Left ventricle myocardium superior (tissue), 1 donor: ENCODE results near the gene MERTK. TPM values are rescaled to one million over a fixed set of nuclear protein-coding genes. Genes with fewer than 3 reads are reported as not detected.
"Not testable (repeated sequence)": the region's sequence is repeated elsewhere in the genome, so short reads cannot be mapped to it uniquely, and the experiment has no call there.

Source experiments
- ATAC-seq: fragments of 200-7000 bp; cut with Tn5 transposase; one replicate; pipeline ENCODE4 v1.9.1; 2020; ENCODE audit warnings: mild to moderate bottlenecking, moderate library complexity
- DNase-seq: peaks from one replicate; pipeline ENCODE4 v3.0.0-alpha.2; 2020
- intact Hi-C: fragments of 100-400 bp; cut with micrococcal nuclease; formaldehyde crosslinking; loops from one replicate; pipeline ENCODE4 v1.11.0; 2022
- long read RNA-seq: library from polyadenylated mRNA; unstranded; transcript quantifications from one replicate; pipeline ENCODE4 v2.0.0, GENCODE V29; 2021
- total RNA-seq: library from RNA; stranded (reverse); fragmentation: NEBNext Ultra II Directional; extraction: Animal tissue kit (Norgen Biotek cat#: 25700); gene quantifications from one replicate; pipeline ENCODE4 v1.2.1, GENCODE V29; 2021
- donor health status: DM: no; HTN: yes; CAD: no; lungs with severe emphysema.

The MERTK gene
- 5.0 TPM for total RNA-seq
- long read RNA-seq, partial matches to known transcripts: 1 of 3 reads
- long read RNA-seq, other reads (novel, unspliced or antisense): 2 of 3 reads

DNA sequence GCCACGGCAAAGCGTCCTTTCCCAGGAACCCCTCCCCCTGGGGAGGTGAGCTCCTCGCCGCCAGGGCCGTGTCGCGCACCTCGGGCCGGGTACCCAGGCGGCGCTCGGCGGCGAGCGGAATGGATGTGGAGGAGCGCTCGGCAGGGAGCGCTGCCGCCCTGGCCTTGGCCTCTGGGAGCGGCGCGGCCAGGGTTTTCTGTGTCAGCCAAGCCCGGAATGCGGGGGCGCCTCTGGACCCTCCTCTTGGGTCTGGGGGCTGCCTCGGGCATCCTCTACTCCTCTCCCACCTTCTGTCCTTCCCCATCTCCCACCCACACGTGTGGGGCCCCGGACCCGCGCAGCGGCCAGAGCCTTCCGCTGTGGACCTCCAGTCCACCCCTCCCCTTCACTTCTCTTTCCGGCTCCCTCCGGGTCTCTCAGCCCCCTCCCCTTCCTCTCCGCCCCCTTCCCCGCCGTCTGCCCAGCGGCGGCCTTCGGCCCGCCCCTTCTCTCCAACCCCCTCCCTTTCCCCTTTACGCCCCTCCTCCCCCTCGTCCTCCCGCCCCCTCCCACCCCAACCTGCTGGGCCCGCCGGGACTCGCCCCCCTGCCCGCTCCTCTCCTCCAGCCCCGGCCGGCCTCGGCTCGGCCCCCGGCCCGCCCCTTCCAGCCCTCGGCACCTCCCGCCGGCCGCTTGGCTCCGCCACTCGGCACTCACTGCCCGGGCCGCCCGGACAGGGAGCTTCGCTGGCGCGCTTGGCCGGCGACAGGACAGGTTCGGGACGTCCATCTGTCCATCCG, at the start of gene MERTK:
Gene MERTK, plus strand, starts transcription at position 684 of the 779 bp plus-strand sequence. CDS start 129 bp downstream, outside the sequence.
- ATAC-seq (peak; percentile 94), DNase-seq (peak; percentile 94)
- intact Hi-C loops: no loop called here

DNA sequence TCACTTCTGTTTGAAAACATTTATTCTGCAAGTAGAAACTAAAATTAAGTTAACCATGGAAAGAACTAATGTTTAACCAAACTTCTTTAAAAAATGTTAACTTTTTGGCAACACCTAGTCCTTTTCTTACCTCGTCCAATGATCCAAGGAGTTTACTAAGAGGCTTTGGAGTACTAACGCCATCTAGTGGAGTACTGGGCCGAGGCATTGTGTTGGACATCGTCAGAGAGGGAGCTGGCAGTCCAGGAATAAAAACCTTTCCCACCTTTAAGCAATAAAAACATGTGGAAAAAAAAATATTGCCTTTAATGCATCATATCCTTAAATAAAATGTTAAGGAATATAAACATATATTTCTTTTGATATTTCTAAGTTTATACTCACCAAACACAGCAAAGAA, 47.8 kb upstream of the MERTK start:
- DNase-seq, intact Hi-C loops: not testable (repeated sequence)

DNA sequence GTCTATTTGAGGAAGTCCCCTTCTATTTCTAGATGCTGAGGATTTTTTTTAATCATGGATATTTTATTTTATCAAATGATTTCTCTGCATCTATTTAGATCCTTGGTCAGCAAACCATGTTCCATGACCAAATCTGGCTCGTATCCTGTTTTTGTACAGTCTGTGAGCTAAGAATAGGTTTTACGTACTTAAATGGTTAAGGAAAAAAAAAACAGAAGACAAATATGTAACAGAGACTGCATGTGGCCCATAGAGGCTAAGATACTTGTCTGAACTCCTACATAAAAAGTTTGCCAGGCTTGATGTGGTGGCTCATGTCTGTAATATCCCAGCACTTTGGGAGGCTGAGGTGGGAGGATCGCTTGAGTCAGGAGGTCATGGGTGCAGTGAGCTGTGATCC, 45.9 kb upstream of the MERTK start:
- intact Hi-C loops, ATAC-seq, DNase-seq: not testable (repeated sequence)

More for the DNA sequence above, 47.8 kb upstream of the MERTK start:
- peak; percentile 68 for ATAC-seq

DNA sequence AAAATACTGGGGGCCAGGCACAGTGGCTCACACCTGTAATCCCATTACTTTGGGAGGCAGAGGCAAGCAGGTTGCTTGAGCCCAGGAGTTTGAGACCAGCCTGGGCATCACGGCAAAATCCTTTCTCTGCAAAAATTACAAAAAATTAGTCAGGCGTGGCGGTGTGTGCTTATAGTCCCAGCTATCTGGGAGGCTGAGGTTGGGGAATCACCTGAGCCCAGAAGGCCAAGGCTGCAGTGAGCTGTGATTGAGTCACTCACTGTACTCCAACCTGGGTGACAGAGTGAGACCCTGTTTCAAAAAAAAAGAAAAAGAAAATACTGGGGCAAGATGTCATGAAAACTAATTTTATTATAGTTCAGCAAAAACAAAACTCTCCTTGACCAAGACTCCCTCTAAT, 38.4 kb upstream of the MERTK start:
- intact Hi-C loops, ATAC-seq, DNase-seq: not testable (repeated sequence)

DNA sequence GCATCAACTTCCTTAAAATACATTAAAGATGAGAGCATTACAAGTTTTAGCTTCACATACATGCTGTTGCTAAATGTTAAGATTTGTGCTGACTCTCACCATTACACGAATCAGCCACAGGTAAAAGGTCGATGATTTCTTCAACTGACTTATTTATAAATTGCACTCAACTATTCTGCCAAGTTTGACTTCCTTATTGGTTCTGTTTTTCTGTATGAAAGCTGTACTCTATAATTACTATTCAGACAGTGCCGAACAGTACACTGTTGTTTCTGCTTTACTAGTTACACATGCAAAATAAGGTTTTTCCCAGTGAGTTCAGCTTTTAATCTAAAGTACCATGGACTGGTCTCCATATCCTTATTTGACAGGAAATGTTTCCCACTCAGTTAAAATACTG, 33.3 kb upstream of the MERTK start:
- intact Hi-C loops, DNase-seq, ATAC-seq: not testable (repeated sequence)

DNA sequence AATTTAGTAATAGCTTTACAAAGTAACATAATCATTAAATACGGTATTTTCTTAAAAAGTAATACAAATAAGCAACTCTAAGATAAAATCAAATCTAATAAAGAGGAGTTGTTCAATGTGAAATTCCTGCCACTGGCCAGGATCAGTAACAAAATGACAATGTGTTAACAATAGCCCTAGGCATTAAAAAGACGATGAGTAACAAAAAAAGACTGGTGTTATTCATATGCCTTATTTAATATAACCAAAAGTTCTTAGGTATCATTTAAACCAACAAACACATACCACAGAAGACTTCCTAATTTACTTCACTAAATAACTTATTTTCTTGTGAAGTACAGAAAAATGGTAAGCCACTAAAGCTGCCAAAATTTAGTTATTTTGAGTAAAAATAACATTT, 25.6 kb upstream of the MERTK start:
- ATAC-seq, intact Hi-C loops, DNase-seq: not testable (repeated sequence)

DNA sequence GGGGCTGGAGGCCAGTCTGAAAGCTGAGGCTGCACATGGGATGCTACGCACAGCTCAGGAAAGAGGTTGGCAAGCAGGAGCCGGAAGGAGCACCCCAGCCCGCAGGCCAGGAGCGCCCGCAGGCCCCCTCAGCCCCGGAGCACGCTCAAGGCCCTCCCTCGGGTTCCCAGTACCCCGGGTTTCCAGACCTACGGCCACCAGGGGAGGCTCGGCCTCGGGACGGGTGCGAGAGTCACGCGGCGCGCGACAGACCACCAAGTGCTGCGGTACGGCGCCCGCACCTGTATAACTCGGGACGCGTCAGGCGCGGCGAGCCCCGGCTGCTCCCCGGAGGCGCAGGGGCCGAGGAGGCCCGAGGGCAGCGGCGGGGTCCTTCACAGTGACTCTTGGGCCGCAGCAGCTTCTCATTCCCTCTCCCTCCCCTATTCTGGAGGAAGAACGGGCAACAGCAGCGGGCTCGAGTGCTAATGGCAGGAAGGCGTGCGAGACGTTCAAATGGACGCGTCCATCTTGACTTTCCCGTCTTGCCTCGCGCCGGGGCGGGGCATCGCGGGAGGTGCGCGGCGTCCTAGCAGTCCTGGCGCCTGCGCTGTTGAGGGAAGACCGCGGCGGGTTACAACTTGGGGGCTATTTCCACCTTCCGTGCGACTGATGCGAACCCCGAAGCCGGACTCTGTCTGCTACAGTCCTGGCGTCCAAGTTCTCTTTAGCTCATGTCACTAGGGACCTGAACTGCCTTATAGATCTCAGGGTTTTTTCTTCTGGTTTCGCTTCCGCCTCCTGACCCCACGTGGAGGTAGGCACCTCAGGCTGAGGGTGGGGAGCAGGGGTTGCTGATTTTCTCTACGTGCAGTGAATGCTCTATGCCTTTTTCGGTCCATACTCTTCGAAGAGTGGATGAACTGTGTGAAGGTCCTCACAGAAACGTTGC, 14.5 kb upstream of the MERTK start, which contains the start of gene ANAPC1:
Gene ANAPC1, minus strand, starts transcription at position 533 of the 931 bp plus-strand sequence. CDS start 3,368 bp downstream, outside the sequence.
- ATAC-seq: peak; percentile 98

DNA sequence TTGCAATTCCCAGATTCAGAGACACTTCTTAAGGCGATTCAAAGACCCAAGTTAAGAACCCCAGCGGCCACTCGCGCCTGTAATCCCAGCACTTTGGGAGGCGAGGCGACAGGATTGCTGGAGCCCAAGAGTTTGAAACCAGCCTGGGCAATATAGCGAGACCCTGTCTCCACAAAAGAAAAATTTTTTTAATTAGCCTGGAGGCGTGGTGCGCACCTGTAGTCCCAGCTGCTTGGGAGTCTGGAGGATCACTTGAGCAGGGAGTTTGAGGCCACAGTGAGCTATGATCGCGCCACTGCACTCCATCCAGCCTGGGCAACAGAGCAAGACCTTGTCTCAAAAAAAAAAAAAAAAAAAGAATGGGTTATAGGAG, 13.8 kb upstream of the MERTK start:
- DNase-seq: no peak
- peak; percentile 11 for ATAC-seq
- intact Hi-C loops: no loop called here

More for the DNA sequence above, 14.5 kb upstream of the MERTK start, which contains the start of gene ANAPC1:
- intact Hi-C loops: no loop called here
- DNase-seq: peak; percentile 92

DNA sequence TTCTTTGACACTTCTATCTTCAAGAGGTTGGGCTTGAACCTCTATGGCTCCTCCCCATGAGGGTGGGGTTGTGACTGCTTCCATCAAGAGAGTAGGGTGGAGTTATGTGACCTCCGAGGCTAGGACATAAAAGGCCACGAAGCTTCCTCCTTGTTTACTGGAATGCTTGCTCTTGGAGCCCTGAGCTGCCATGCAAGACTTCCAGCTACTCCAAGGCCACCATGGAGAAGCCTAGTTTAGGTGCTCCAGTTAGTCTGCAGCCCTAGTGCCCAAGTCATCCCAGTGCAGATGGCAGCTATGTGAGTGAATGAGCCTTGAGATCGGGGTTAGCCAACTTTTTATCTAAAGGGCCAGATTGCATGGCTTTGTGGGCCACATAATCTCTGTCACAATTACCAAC, 2.4 kb upstream of the MERTK start:
- DNase-seq: no peak
- intact Hi-C loops: no loop called here

DNA sequence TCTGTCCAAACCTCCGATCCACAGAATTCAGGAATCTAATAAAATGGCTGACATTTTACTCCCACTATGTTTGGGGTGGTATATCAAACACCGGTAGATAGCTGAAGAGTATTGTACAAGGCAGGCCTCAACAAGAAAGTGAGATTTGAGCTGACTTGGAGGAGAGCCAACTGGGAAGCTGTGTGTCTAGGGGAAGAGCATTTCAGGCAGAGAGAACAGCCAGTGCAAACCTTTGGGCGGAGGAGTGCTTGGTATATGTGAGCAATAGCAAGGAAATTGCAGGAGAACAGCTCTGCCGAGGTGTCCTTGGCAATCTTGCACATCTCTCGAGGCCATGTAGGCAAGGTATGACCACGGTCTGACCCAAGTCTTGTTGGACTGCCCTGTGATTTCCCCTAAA, 1.8 kb upstream of the MERTK start:
- DNase-seq (no peak), ATAC-seq (no peak)
- intact Hi-C loops: no loop called here

More for the DNA sequence above, 2.4 kb upstream of the MERTK start:
- ATAC-seq: no peak

DNA sequence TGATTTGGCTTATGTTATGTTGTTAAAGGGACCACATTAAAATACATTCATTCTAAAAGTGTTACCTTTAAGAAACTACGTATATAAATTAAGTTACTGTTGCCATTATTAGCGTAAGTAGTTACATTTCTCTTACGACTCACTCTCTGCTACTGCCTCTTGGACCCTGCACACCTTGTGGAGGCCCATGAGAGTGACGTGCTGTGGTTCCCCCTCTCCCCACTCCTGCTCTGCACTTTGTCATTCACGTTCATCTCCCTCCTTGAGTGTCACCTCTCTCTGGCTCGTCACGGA, 830 bp upstream of the MERTK start:
- no peak for DNase-seq
- no peak for ATAC-seq
- intact Hi-C loops: no loop called here

DNA sequence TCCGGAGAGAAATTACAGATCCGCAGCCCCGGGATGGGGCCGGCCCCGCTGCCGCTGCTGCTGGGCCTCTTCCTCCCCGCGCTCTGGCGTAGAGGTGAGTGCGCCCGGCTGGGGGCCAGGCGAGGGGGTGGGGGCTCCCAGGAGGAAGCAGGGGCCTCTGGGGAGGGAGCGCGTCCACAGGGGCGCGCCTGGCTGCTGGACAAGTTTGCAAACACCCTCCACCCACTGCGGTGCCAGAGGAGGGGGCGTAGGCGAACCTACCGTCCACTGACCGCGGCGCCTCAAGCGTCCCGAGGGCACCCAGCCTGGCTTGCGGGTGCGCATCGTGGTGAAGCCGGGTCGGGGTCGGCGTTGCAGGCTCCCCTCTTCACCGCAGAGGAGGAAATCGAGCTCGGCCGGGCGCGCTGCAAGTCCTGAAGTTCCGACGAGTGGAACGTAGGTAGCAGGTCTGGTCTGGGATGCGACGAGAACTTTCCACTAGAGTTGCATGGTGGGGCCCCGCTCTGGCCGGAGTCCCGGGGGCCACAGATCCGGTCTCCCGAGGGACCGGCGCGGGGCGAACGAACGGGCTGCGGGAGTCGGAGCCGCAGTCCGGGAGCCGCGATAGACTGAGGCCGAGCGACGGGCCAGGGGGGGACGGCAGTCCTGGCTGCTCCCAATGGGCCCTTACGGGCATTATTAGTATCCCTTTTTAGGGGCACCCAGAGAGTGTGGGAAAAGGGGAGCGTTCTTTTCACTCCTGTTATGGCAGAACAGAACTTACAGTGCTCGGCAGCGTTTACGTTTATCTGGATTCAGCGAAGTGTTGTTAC, 502 bp downstream of the MERTK start:
- DNase-seq: no peak

DNA sequence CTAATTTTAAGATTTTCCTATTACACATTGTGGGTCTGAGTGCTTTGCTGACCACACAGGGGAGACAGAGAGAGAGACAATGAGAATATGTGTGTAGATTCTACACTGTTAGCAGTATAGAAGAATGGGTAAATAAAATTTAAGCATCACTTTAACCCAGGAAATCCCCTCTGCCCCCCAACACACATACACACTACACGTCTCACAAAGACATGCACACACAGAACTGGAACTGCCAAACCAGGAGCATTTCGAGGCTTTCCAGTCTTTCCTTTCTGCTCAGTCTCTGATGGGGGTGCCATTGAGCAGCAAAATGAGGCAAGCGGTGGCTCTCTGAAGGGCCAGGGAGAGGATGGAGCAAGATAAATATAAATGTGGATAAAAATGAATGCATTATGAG, 2.5 kb downstream of the MERTK start:
- intact Hi-C loops: no loop called here
- DNase-seq (no peak), ATAC-seq (no peak)

More for the DNA sequence above, 502 bp downstream of the MERTK start:
- intact Hi-C loops: no loop called here
- peak; percentile 33 for ATAC-seq

DNA sequence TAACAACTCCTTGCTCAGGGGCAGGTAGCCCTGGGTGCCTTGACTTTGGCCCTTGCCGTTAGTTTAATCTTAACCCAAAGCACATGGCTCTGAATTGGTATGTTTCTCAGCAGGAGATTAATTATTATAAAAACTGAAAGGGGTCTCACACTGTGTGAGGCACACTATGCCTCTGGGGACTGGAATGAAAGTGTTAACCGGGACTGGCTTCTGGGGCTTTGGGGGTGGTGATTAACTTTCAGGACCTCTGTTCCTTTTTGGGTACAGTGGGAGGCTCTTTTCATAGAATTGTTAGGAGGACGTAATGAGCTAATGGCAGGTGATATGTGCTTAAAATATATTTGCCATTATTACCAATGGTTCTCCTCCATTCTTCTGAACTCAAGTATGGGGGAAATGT, 5.1 kb downstream of the MERTK start:
- DNase-seq: no peak
- no peak for ATAC-seq
- intact Hi-C loops: no loop called here

DNA sequence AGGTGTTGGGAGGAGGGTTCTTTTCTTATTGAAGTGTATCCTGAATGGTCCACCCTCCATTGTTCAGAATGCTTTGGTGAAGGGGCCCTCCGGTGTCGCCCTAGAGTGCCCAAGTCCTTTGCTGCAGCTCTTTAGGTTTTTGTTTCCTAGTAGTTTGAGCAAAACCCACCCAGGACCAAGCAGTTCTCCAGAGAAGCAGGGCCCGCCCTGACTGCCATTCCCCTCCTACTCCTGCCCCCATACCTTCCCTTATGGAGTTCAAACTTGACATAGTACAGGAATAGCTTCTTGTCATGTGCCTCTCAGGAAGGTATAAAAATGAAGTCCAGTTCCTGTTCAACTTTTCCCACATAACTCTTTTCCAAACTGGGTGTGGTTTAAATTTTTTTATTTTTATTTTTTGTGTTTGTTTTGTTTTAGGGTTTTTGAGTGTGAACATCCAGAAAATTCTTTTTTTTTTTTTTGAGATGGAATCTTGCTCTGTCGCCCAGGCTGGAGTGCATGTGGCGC, 5.6 kb downstream of the MERTK start:
- no peak for DNase-seq
- ATAC-seq: no peak
- intact Hi-C loops: no loop called here

DNA sequence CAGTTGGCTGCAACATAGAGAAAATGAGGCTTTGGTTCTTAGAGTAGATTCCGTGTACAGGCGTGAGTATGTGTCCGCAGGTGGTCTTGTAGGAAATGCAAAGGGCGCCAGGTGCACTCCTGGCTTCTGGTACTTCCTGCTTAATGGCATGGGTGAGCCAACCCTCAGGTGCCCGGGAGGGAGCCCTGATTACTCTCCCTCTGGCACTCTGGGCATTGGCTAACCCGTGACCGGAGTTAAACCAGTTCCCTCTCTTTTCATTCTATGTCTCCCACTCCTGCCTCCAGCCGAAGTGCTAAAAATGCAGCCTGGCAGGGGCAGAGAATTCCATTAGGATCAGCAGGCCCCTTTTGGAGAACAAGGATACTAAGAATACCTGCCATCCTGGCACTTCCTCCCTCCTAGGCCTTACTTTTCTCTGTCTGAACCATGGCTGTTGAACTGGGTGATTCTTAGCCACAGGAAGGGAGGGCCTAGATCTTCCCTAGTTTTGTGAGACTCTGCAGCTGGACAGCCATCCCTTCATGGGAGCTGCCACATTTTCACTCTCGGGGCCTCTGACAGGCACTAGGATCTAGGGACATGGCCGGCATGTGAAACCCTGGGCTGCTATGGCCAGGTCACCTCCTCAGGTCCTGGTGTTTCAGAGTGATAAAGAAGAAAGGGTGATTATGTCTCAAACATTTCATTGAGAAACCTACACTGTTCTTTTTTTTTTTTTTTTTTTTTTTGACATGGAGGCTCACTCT, 6.5 kb downstream of the MERTK start:
- peak; percentile 71 for ATAC-seq
- intact Hi-C loops: no loop called here
- peak; percentile 41 for DNase-seq

DNA sequence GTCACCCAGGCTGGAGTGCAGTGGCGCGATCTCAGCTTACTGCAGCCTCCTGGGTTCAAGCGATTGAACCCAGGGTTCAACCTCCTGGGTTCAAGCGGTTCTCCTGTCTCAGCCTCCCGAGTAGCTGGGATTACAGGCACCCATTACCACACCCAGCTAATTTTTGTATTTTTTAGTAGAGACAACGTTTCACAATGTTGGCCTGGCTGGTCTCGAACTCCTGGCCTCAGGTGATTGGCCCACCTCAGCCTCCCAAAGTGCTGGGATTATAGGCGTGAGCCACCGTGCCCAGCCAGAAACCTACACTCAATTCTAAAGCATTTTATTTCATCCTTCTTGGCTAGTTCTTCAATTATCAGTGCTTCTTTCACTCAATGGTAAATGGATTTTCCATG, 7.1 kb downstream of the MERTK start:
- DNase-seq, ATAC-seq, intact Hi-C loops: not testable (repeated sequence)
